ENCODE measurements around the gene ME1.
"Not testable (repeated sequence)": the region's sequence is repeated elsewhere in the genome, so short reads cannot be mapped to it uniquely, and the experiment has no call there.

ME1 gene

DNA sequence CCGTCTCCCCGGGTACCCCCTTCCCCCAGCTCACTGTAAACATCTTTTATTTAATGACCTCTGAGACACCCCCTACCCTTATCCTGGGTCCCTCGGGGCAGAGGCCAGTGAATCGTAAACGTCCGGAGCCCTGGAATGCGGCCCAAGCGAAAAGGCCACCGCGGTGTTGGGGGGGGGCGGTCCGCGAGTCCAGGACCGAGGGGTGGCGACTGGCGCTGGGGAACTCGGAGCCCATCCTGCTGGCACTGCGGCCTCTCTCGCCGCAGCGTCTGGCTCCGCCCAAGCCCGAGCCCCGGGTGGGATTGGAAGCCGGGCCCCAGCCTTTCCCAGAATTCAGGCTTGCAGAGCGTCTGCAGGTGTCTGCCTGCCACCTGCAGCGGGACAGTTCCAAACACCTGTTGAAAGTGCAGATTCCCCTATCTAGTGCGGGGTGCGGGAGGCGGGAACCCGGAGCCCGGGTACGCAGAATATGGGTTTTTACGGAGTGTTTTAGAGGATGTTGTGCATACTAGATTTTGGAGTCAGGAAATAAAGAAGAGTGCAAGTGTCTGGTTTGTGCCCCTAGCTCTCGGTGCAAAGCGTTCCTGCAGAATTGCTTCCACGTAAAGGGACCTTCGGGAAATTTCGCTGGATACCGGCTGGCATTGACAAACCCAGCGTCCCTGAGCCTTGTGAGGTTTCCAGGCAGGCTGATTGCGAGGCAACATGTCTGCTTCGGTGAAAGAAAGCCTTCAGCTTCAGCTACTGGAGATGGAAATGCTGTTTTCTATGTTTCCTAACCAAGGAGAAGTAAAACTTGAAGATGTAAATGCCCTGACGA, 236.9 kb downstream of the ME1 start:
- DNase-seq (ENCODE audit: extremely low read depth in 1 of 2, low read depth in 1 of 2): peak in 1 of 2 donors; percentile 13

DNA sequence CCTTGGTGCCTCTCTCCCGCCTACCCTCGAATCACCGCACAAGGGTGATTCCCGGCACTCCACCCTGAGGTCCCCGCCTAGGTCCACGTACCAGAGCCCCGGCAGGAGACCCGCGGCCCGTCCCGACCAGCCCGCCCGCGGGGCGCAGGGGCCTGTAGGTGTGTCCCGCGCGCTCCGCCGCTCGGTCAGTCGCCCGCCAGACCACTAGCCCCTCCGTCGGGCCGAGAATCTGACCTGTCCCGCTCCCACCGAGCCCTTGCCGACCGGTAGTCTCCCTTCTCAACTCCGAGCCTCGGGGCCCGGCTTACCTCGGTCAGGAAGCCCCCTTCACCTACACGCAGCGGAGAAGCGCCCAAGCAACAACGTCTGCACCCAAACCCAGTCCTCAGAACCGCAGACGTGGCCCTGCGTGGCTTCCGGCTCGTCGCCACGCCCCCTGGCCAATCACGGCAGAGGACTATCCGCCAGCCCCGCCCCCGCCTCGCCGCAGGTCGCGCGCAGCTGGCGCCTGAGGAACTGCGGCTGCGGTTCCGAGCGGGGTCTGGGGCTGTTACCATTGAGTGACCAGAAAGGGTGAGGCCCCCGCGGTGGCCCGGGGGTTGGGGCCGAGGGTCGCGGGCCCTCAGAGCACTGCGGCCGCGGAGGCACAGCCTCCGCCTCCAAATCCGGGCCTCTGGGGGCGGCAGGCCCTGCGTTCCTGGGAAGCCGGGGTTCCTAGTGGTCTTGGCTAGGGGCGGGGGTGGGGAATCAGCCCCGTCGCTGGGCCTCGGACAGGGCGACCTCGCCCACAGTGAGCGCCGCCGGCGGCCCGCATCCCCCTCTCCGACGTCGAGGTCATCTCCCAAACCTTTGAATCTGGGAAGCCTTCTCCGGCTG, 237.7 kb downstream of the ME1 start, which contains the start of the genes PGM3 and RWDD2A:
Gene PGM3 (minus strand): TSS at position 395 of the 876 bp plus-strand sequence. CDS start 2,253 bp downstream, outside the sequence.
Gene RWDD2A (plus strand): TSS at position 487 of the 876 bp plus-strand sequence. CDS start 1,095 bp downstream, outside the sequence.
- peak; percentile 67 to 81 for DNase-seq (ENCODE audit: extremely low read depth in 1 of 2, low read depth in 1 of 2)

DNA sequence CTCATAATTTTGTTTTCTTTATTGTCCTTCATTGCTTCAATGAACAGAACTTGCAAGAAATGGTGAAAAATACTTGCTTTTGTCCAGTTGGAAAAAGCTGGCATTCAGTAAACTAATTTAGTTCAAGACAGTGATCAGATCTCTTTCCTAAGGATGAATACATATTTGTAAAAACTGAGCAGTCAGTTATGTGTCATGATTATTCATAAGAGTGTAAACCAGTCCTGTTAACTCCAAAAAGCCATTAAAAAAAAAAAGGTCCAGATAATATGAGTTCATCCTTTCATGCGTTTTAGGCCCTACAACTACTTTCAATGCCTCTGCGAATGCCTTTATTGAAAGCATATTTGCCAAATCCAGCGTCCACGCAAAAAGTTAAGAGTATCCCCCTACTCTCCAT, 238.4 kb downstream of the ME1 start:
- no peak for DNase-seq (ENCODE audit: extremely low read depth in 1 of 2, low read depth in 1 of 2)

DNA sequence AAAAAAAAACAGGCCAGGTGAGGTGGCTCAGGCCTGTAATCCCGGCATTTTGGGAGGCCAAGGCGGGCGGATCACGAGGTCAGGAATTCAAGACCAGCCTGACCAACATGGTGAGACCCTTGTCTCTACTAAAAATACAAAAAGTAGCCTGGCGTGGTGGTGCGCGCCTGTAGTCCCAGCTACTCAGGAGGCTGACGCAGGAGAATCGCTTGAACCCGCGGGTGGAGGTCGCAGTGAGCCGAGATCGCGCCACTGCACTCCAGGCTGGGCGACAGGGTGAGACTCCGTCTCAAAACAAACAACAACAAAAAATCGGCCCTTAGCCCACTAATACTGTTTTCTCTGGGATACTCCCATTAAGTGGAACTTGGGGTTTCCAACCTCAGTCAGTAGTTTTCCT, 238.9 kb downstream of the ME1 start:
- DNase-seq (ENCODE audit: extremely low read depth in 1 of 2, low read depth in 1 of 2): not testable (repeated sequence)

DNA sequence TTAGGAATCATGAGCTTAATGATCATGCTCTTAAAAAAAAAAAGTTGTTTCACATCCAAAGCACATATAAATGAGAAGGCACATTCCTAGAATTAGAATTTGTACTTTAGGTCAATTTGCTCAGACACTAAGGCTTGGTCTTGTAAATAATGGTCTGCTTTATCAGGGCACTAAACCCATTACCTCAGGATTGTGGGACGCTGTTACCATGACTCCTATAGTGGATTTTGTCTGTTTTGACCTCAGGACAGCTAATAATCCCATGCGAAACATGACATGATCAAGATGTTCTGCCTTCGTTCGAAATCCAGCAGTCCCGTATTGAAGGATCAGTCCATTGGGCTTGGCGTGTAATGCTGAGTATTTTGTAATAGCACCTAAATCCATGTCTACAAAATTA, 240.2 kb downstream of the ME1 start:
- DNase-seq (ENCODE audit: extremely low read depth in 1 of 2, low read depth in 1 of 2): no peak

DNA sequence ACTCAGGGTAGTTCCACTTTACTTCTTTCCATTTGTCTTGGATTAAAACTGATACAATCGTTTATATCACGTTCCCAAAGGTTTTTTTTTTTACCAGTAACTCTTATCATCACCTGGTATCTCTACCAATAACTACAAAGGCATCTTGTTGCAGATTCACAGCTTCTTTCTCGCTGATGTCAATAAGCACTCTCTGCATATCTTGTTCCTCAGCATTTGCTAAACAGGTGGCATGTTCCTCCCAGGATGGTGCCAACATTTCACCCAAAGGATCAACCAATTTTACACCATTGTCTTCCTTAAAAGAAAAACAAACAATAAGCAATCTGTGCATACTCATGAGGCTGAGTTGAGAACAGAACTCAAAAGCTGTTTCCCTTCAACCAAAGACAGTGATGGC, 242.3 kb downstream of the ME1 start:
- no peak for DNase-seq (ENCODE audit: extremely low read depth in 1 of 2, low read depth in 1 of 2)

DNA sequence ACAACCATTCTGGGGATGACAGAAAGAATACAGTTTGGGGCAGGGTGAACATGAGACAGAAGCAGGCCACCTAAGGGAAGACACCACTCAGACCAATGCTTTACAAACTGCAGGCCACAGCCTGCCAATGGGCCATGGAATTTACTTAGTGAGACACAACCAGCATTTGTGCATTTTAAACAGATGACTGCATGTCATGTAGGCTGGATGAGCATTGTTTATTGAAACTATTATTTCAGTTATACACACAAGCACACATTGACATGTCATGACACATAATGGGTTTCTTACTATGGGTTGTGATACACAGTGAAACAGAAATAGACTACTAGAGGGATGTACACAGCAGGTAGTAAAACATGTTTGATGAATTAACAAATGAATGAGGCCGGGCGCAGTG, 245.8 kb downstream of the ME1 start:
- DNase-seq (ENCODE audit: extremely low read depth in 1 of 2, low read depth in 1 of 2): no peak

DNA sequence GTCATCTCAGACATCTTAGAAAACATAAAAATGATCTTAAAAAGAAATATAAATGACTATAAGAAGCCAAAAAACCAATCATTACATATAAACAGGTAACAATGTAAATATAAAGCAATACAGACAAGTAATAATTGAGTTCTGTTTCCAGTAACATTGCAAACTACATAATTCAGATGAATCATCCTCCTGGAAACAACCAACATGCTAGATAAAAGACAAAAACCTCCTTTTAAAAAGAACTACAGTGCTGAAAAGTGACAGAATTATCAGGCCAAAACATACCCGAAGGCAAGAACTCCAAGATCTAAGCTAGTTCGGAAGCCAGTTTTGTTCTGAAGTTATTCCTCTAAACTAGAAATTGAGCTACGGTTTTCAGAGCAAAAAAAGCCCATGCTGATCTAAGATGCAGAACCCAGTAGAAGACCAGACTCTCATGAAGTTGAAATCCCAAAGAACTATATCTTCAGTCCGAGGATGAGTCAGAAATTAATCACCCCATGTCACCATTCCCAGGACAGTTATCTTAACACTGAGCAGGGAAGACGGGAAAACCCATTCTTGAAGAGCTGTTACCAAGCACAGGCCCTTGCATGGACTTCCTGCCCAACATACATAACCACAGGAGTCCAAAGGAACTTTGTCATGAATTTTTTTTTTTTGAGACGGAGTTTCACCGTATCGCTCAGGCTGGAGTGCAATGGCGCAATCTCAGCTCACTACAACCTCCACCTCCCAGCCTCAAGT, 247.6 kb downstream of the ME1 start:
- no peak for DNase-seq (ENCODE audit: extremely low read depth in 1 of 2, low read depth in 1 of 2)

DNA sequence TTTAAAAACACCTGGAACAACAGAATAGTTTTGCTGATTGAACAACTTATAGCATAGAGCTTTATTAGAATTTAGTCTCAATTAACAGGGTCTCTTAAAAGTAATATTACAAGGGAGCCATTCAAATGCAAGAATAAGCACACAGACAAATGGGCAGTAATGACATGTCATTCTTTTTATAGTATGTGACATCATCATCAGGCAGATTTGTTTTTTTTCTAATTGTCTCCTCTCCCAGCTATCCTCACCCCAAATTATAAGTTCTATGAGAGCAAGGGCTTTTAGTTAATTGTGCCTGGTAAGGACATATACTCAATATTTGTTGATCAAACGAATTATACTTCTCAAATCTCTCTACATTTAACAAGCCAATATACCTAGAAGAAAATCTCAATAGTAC, 248.7 kb downstream of the ME1 start:
- DNase-seq (ENCODE audit: extremely low read depth in 1 of 2, low read depth in 1 of 2): no peak

DNA sequence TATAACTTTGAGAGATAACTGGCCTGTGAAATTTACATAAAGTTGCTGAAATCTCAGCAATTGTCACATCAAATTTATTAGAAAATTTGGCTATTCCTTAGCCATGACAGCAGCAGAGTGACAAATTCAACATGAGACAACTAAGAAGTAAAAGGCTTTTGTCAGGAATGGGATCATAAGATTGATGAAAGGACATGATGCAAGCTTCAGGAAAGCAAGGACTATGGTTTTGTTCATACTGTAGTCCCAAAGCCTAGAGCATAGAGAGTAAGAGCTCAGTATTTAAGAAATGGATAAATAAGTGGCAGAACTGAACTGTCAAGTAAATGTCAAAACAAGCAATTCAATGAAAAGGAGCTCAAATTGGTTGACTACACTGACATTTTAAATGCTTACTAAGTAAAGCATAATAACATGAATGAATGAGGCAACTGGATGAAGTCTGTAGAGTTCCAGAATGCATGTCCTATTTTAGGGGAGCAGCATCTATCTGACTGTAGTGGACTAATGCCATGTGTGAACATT, 250.4 kb downstream of the ME1 start:
- DNase-seq (ENCODE audit: extremely low read depth in 1 of 2, low read depth in 1 of 2): no peak

DNA sequence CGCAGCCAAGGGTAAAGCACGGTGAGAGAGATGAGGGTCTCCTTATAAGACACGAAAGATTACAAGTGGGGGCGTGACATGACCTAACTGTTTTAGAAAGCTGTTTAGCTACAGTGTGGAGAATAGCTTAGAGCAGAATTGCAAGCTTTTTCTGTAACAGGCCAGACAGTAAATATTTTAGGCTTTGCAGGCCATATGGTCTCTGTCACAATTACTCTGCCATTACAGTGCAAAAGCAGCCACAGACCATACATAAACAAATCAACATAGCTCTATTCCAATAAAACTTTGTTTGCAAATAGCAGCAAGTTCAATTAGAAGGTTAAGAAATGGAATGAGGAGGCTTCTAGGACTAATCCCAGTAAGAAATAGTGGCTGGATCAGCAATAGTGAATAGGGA, 254.6 kb downstream of the ME1 start:
- DNase-seq (ENCODE audit: extremely low read depth in 1 of 2, low read depth in 1 of 2): no peak

DNA sequence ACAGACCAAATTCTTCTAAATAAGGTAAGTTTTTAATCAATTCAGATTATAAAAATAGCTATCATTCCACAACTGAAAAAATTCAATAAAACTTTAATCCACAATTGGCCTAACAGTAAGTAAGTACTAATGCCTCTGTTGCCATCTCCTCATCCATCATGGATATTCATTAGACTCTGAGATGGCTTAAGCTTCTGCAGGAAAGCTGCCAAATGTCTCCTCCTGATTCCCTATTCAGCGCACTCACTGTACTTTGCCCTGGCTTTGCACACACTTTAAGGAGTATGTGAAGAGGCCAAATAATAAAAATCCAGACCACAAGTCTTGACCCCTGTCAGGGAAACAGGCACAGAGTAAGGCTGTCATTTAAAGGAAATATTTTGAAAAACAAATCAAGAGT, 261.3 kb downstream of the ME1 start:
- DNase-seq (ENCODE audit: extremely low read depth in 1 of 2, low read depth in 1 of 2): no peak

DNA sequence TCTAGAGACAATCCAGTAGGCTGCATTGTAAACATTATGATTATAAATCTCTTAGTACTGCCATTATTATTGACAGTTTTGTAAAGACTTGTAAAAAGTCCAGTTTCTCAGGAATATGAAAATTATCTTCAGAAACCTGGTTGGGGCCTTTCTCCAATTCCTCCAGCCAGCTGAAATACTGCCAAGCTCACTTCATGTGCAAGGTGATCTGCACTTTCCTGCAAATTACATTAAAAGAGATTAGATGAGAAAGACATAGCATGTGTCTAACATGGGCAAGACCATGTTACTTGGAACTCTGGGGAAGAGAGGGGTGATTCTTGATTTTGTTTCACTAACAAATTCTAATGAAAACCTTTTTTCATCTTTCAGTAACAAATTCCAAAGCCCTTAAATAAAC, 261.7 kb downstream of the ME1 start:
- DNase-seq (ENCODE audit: extremely low read depth in 1 of 2, low read depth in 1 of 2): no peak

DNA sequence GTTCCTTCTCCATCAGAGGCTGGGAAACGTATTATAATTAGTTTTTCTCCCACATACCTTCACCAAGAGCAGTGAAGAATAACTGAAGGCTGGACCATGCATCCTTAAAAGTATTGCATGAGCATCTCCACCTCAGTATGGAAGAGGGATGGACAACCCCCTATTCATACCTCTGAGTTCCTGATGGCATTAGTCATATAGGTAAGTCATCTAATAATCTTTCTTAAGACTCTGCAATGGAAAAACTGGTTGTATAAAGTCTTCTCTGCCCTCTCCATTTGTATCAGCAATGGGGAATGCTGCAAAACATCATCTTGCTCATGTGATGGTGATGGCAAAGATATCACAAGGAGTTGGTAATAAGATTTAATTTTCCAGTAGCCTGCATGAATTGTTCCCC, 262.3 kb downstream of the ME1 start:
- no peak for DNase-seq (ENCODE audit: extremely low read depth in 1 of 2, low read depth in 1 of 2)

DNA sequence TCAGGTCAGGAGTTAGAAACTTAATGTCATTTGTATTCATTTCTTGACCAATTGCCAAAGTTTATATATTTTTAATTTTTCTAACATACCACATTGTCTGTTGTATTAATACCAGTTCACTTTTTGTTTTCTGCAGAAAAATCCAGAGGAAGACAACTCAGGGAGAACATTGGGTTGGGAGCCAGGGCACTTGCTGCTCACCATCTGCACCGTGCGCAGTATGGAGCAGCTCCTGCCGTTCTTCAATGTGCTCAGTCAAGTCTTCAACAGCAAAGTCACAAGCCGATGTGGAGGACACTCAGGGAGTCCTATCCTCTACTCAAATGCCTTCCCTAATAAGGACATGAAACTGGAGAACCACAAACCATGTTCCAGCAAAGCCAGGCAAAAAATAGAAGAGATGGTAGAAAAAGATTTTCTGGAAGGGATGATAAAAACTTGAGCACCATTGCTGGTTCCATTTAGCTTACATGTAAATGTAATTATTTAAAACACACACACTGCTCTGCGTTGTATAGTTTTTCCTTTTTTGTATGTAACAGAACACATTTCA, 263.0 kb downstream of the ME1 start:
- no peak for DNase-seq (ENCODE audit: extremely low read depth in 1 of 2, low read depth in 1 of 2)
